GM18909 (cell line): ENCODE measurements around the gene AP1B1.

Experiments
- ATAC-seq: cut with Tn5 transposase; IDR thresholded peaks from one replicate; pipeline ENCODE4 v1.9.1; 2021; ENCODE audit warnings: mild to moderate bottlenecking; ENCODE audit not compliant: unreplicated experiment, poor library complexity

Gene AP1B1

GRCh38 chr22:29302681-29303465, 85.5 kb downstream of the AP1B1 start:
- no peak for ATAC-seq

GRCh38 chr22:29302402-29302680, 86.0 kb downstream of the AP1B1 start:
- ATAC-seq, result no peak

GRCh38 chr22:29301716-29302401, 86.5 kb downstream of the AP1B1 start:
- no peak for ATAC-seq

- no peak for ATAC-seq
Observed at GRCh38 chr22:29300807-29301601, 87.4 kb downstream of the AP1B1 start.

- no peak for ATAC-seq
Observed at GRCh38 chr22:29300467-29300806, 87.9 kb downstream of the AP1B1 start.

GRCh38 chr22:29299136-29299900, 89.1 kb downstream of the AP1B1 start:
- no peak for ATAC-seq

- no peak for ATAC-seq
Observed at GRCh38 chr22:29298641-29299040, 89.7 kb downstream of the AP1B1 start.

GRCh38 chr22:29292379-29292778, 96.0 kb downstream of the AP1B1 start:
- no peak for ATAC-seq

GRCh38 chr22:29291215-29291614, 97.2 kb downstream of the AP1B1 start:
- ATAC-seq, result no peak

GRCh38 chr22:29290061-29290460, 98.3 kb downstream of the AP1B1 start:
- no peak for ATAC-seq

GRCh38 chr22:29288837-29289236, 99.5 kb downstream of the AP1B1 start:
- ATAC-seq, result no peak

- no peak for ATAC-seq
Observed at GRCh38 chr22:29284196-29284595, 104.2 kb downstream of the AP1B1 start.

GRCh38 chr22:29277927-29278326, 110.4 kb downstream of the AP1B1 start:
- ATAC-seq, result no peak
